Tibial nerve (tissue), 3 donors: ENCODE data around the gene AKAP3.

Experiments used
- EP300 ChIP-seq, 2 donors: sonication (generic); formaldehyde crosslinking; IDR thresholded peaks; one replicate each; pipeline ENCODE4 v1.6.1; 2017; ENCODE audit warnings: antibody characterized with exemption in 2 of 2, mild to moderate bottlenecking in 1 of 2
- POLR2A ChIP-seq, 2 donors: fragments of 450-650 bp; IDR thresholded peaks; one replicate each; pipeline ENCODE4 v1.6.1; 2017; ENCODE audit warnings: antibody characterized with exemption in 2 of 2, mild to moderate bottlenecking in 2 of 2, moderate library complexity in 2 of 2

GRCh38 chr12:4621511-4621910, 27.3 kb downstream of the AKAP3 start:
- TF ChIP-seq EP300 (IDR thresholded peaks at IDR 0.05) (no peak), POLR2A (IDR thresholded peaks at IDR 0.05) (no peak)
